Tibial nerve (tissue), 4 donors: ENCODE results near the gene TMPRSS6. TPM values are rescaled to one million over a fixed set of nuclear protein-coding genes. Genes with fewer than 3 reads are reported as not detected.

Experiments
- DNase-seq, 2 donors: peaks; one replicate each; pipeline ENCODE4 v3.0.0-alpha.2; 2019; ENCODE audit warnings: low spot score in 2 of 2
- H3K27ac ChIP-seq, 4 donors: fragments of 200-600 bp; sonication (generic) in 3 of 4; one replicate each; pipeline ENCODE4 v1.5.1; 2017 to 2019; ENCODE audit warnings: mild to moderate bottlenecking in 1 of 4
- H3K27me3 ChIP-seq, 2 donors: fragments of 200-600 bp; sonication (generic) in 1 of 2; one replicate each; pipeline versions ENCODE4 v1.5.1 to v1.6.0; 2017 to 2019
- H3K36me3 ChIP-seq, 3 donors: fragments of 200-600 bp; sonication (generic); one replicate each; pipeline ENCODE4 v1.5.1; 2018 to 2019
- H3K4me1 ChIP-seq, 4 donors: fragments of 200-600 bp; sonication (generic) in 3 of 4; one replicate each; pipeline ENCODE4 v1.5.1; 2017 to 2019
- H3K4me3 ChIP-seq, 4 donors: fragments of 200-600 bp; sonication (generic) in 3 of 4; one replicate each; pipeline ENCODE4 v1.5.1; 2017 to 2019; ENCODE audit warnings: mild to moderate bottlenecking in 1 of 4, moderate library complexity in 1 of 4
- H3K9me3 ChIP-seq, 4 donors: fragments of 200-600 bp; sonication (generic) in 3 of 4; one replicate each; pipeline ENCODE4 v1.5.1; 2017 to 2019
- EP300 ChIP-seq, 2 donors: sonication (generic); formaldehyde crosslinking; IDR thresholded peaks; one replicate each; pipeline ENCODE4 v1.6.1; 2017; ENCODE audit warnings: antibody characterized with exemption in 2 of 2, mild to moderate bottlenecking in 1 of 2
- POLR2A ChIP-seq, 2 donors: fragments of 450-650 bp; IDR thresholded peaks; one replicate each; pipeline ENCODE4 v1.6.1; 2017; ENCODE audit warnings: antibody characterized with exemption in 2 of 2, mild to moderate bottlenecking in 2 of 2, moderate library complexity in 2 of 2
- WGBS, 2 donors: methylation state at CpG; one replicate each; pipeline ENCODE4 v1.1.5; 2018; 5-methylcytosine and 5-hydroxymethylcytosine counted together
- total RNA-seq, 4 donors: library from RNA; depleted of rRNA; stranded (reverse); fragments of >200 nt; gene quantifications; one replicate each; pipeline ENCODE4 v1.1.0, GENCODE V29; 2016
- TF ChIP-seq, protein P1 (sequence below), 5 experiments: fragments of 200-600 bp in 3 of 5; fragments of 450-650 bp in 2 of 5; sonication (generic) in 3 of 5; IDR thresholded peaks; one replicate each; pipeline ENCODE4 v1.5.1; 2016 to 2019; ENCODE audit warnings: antibody characterized with exemption in 5 of 5, mild to moderate bottlenecking in 3 of 5, moderate library complexity in 2 of 5

The TMPRSS6 gene
- total RNA-seq, 4 donors from 2014 or later: not detected

DNA sequence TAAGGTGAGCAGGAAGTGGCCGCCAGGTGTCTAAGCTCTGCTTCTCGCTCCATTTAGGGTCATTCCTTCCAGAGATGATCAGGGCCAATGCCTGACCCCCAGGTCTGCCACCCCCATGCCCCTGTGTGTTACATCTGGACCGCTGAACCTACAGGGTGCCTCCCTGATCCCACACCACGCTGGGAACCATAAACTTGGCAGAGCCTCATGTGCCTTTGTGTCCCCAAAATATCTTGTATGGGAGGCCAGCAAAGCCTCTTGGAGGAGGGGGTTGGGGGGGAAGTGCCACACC, 94.0 kb downstream of the TMPRSS6 start:
- H3K9me3 ChIP-seq: no peaks in the 10 kb centered on the region
- no peak for DNase-seq
- peak overlapping the region in 1 of 4 donors; percentile 36 for H3K27ac ChIP-seq
- no peaks in the 10 kb centered on the region for H3K27me3 ChIP-seq
- no peak overlapping the region for H3K4me3 ChIP-seq
- H3K4me1 ChIP-seq: peaks cover 0 to 65% (median 41%) of the 10 kb centered on the region in 4 donors
- H3K36me3 ChIP-seq: peaks cover 0 to 28% (median 2%) of the 10 kb centered on the region in 3 donors
- 78 to 89% methylated on average over 4 of the region's 4 CpGs for WGBS, 2 donors
- TF ChIP-seq POLR2A (IDR thresholded peaks at IDR 0.05) (no peak), EP300 (IDR thresholded peaks at IDR 0.05) (no peak)
- TF ChIP-seq, protein P1, sequence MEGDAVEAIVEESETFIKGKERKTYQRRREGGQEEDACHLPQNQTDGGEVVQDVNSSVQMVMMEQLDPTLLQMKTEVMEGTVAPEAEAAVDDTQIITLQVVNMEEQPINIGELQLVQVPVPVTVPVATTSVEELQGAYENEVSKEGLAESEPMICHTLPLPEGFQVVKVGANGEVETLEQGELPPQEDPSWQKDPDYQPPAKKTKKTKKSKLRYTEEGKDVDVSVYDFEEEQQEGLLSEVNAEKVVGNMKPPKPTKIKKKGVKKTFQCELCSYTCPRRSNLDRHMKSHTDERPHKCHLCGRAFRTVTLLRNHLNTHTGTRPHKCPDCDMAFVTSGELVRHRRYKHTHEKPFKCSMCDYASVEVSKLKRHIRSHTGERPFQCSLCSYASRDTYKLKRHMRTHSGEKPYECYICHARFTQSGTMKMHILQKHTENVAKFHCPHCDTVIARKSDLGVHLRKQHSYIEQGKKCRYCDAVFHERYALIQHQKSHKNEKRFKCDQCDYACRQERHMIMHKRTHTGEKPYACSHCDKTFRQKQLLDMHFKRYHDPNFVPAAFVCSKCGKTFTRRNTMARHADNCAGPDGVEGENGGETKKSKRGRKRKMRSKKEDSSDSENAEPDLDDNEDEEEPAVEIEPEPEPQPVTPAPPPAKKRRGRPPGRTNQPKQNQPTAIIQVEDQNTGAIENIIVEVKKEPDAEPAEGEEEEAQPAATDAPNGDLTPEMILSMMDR (IDR thresholded peaks at IDR 0.05): no peak

Other genes with a start within 250 kb of the TMPRSS6 start
- gene NCF4, start 248.7 kb downstream of the TMPRSS6 start, total RNA-seq: 10 to 100 TPM; 14.2 to 71.4 (median 17.2) TPM
- gene CSF2RB, start 196.1 kb downstream of the TMPRSS6 start, total RNA-seq: 10 to 100 TPM in 2 of 4 donors, 1 to 10 TPM in 2; 5.7 to 14.3 (median 10.8) TPM
- 10 to 100 TPM; 44.1 to 76.4 (median 66.7) TPM for gene TST, start 90.3 kb downstream of the TMPRSS6 start, total RNA-seq
- gene MPST, start 90.0 kb downstream of the TMPRSS6 start, total RNA-seq: 100 to 1,000 TPM; 193 to 258 (median 199) TPM
- 10 to 100 TPM in 3 of 4 donors, 1 to 10 TPM in 1; 7.4 to 24.7 (median 20.2) TPM for gene KCTD17, start 58.0 kb downstream of the TMPRSS6 start, total RNA-seq
- 1 to 10 TPM in 2 of 4 donors, under 1 TPM in 1, not detected in 1; 0.22 to 2.7 (median 1.2) TPM for gene IL2RB, start 40.2 kb upstream of the TMPRSS6 start, total RNA-seq
- gene C1QTNF6, start 78.5 kb upstream of the TMPRSS6 start, total RNA-seq: 1 to 10 TPM; 2.6 to 3.9 (median 3.4) TPM
- not detected for gene SSTR3, start 102.8 kb upstream of the TMPRSS6 start, total RNA-seq
- gene RAC2, start 134.6 kb upstream of the TMPRSS6 start, total RNA-seq: 10 to 100 TPM in 1 of 4 donors, 1 to 10 TPM in 3; 6.3 to 18.6 (median 7.8) TPM
- gene CYTH4, start 172.8 kb upstream of the TMPRSS6 start, total RNA-seq: 10 to 100 TPM in 3 of 4 donors, 1 to 10 TPM in 1; 7.7 to 27.3 (median 19.0) TPM